KG1 (cell line): ENCODE data around the gene TMEM156.

Experiments used
- DNase-seq: peaks from one replicate; lab custom pipeline; 2025; lab: John Stamatoyannopoulos, UW

Gene TMEM156

GRCh38 chr4:39032218-39033085 lies at the start of gene TMEM156:
Gene TMEM156, minus strand, starts transcription at chr4:39032409. Its CDS starts 96 bp downstream, at chr4:39032313.
- peak; percentile 70 for DNase-seq

DNA sequence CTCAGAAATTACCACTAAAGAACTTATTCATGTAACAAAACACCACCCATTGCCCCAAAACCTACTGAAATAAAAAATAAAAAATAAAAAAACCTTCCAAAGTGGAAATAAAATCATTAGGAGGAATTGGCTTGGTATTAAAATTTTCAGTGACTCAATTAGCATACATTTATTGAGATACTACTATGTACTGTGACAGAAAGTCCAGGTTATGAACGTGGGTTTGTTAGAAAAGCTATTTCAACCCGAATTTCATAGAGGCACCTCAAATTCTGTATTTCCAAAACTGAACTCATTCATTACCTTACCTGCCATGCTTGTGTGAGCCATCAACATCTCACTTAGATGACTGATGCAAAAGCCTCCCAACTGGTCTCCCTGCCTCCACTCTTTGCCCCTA lies 46.6 kb upstream of the TMEM156 start:
- DNase-seq, result no peak

DNA sequence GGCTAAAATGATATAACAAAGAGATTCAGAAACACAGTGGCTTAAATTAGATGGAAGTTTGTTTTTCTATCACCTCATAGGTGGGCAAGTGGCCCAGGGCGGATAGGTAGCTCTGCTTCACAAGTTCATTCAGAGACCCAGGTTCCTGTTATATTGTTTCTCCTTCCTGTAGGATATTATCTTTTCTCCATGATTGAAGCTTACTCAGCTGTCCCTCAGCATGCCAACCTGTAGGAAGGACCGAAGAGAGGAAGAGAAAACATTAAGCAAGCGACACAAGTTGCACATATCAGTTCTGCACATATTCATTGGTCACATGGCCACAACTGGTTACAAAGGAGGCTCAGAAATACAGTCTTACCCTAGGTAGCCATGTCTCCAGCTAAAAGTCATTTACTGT lies 36.7 kb upstream of the TMEM156 start:
- DNase-seq, result no peak

DNA sequence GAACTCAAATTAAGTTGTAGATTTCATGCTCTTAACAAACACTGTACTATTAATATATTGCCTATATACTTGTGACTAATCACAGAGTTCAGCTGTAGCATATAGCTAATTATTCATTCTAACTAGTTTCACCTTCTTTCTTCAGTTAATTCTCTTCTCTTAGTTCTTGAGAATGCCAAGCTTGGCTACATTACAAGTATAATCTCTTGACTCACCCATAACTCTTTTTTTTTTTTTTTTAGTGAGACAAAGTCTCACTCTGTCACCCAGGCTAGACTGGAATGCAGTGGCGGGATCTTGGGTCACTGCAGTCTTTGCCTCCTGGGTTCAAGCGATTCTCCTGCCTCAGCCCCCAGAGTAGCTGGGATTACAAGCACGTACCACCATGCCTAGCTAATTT lies 35.2 kb upstream of the TMEM156 start:
- no peak for DNase-seq

GRCh38 chr4:39067031-39067430 lies 34.8 kb upstream of the TMEM156 start:
- no peak for DNase-seq

GRCh38 chr4:39066371-39066770 lies 34.2 kb upstream of the TMEM156 start:
- no peak for DNase-seq

GRCh38 chr4:39063430-39063829 lies 31.2 kb upstream of the TMEM156 start:
- no peak for DNase-seq

GRCh38 chr4:39062770-39063097 lies 30.5 kb upstream of the TMEM156 start:
- no peak for DNase-seq

- no peak for DNase-seq
These were observed 30.0 kb upstream of the TMEM156 start, which contains the start of gene KLHL5 for GRCh38 chr4:39062094-39062769. Gene KLHL5, plus strand, starts transcription at chr4:39062232. Its CDS starts 421 bp downstream, at chr4:39062653.

DNA sequence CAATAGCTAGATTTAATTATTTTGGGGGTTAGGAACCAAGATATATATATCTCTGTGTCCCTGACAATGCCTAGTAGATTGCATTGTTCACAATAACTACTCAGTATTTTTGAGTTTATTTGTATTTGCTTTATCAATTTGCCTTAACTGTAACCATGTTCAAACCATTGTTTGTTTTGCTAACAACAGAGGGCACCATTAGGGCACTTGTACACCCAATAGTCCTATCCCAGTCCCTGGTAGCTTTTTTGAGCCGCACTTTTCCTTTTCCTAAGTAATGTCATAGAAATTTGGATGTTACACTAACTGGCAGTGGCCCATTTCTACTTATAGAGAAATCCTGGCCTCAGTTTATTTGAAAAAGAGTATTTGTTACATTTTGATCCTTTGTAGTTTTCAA lies 29.2 kb upstream of the TMEM156 start:
- DNase-seq, result no peak

GRCh38 chr4:39056023-39056422 lies 23.8 kb upstream of the TMEM156 start:
- DNase-seq, result no peak

DNA sequence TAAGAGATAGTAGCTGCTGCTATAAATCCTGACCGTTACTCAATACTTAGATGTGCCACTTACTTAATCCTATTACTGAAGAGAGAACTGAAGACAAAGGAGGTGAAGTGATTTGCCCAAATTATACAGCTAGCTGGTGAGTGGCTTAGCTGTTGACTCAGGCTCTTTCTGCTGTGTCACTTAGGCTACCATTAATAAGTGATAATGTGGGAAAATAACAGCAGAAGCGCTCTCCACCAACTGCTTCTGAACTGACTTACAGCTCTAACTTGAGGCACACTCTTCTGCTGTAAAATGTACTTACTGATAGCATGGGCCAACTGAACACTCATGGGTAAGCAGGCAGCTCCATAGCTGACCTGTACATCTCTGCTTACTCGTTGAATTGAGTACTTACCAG lies 22.3 kb upstream of the TMEM156 start:
- DNase-seq, result no peak

GRCh38 chr4:39053983-39054382 lies 21.8 kb upstream of the TMEM156 start:
- no peak for DNase-seq

GRCh38 chr4:39051492-39051891 lies 19.3 kb upstream of the TMEM156 start:
- DNase-seq, result no peak

- no peak for DNase-seq
These were observed 18.4 kb upstream of the TMEM156 start for GRCh38 chr4:39050590-39050989.

GRCh38 chr4:39048311-39048710 lies 16.1 kb upstream of the TMEM156 start:
- DNase-seq, result no peak

DNA sequence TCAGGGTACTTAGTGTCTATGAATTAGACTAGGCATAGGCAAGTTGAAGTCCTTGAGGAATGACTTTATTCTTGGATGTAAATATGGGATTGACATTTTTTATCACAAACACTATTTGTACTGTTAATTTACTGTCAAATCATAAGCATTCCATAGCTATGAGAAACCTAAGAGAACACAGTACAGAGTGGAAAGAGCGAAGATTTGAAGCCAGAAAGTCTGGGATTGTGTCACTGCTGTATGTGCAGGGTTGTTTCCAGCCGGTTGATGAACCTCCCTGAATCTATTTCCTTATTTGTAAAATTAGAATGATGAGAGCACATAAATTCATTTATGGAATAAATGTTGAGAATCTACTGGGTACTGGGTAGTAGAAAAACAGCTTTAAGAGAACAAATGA lies 15.5 kb upstream of the TMEM156 start:
- no peak for DNase-seq

DNA sequence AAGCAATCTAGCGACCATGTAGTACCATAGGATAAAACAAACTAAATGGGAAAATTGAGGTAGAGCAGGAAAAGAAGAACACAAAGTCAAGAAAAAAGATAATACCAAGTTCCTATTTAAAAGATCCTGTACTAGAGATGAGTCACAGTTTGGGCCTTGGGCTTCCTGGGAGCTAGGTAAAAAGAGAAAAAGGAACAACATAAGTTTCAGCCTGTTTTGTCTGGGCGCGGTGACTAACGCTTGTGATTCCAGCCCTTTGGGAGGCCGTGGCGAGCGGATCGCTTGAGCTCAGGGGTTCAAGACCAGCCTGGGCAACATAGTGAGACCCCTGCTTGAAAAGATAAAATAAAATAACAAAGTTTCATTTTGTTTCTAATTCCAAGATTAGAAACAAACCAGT lies 14.0 kb upstream of the TMEM156 start:
- DNase-seq, result no peak

GRCh38 chr4:39045827-39046221 lies 13.6 kb upstream of the TMEM156 start:
- no peak for DNase-seq

GRCh38 chr4:39044956-39045826 lies 13.0 kb upstream of the TMEM156 start:
- peak; percentile 22 for DNase-seq

DNA sequence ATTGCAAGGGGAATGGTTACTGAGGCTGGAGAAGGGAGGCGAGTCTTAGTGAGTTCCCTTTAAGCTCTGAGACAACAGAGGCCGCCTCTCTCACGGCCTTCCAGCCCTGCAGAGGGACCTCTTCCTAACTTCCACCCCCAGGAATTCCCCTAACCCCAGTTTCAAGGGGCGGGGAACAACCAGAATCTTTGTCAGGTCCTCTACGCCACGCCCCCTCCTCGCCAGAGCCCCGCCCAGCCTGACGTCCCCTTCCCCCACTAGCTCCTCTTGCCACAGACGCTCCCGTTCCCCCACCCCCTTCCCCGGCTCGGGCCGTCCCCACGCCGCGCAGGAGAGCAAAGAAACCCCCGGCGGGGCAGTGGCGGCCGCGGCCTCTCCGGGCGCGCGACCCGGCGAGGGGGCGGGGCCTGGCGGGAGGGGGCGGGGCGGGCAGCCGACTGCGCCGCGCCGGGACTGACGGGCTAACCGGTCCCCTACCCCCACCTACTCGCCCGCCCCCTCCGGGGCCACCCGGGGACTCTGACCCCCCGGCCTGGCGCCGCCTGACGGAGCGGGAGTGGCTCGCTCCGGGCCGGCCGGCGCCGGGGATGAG lies 12.3 kb upstream of the TMEM156 start:
- peak; percentile 60 for DNase-seq

- DNase-seq, result no peak
These were observed 11.7 kb upstream of the TMEM156 start for GRCh38 chr4:39043861-39044363.
